Adrenal gland (tissue), 12 donors: ENCODE results near the gene OPRM1. TPM values are rescaled to one million over a fixed set of nuclear protein-coding genes. Genes with fewer than 3 reads are reported as not detected.

Experiments
- DNase-seq, 7 donors: peaks; one replicate each; pipeline ENCODE4 v3.0.0-alpha.2; 2019 to 2020
- H3K27ac ChIP-seq, 5 donors: fragments of 200-600 bp; sonication (generic) in 4 of 5; 1 replicate in 3 of 5; 2 replicates in 2 of 5; pipeline versions ENCODE4 v1.5.1 to v1.8.0; 2016 to 2020; ENCODE audit warnings: mild to moderate bottlenecking in 1 of 5
- H3K27me3 ChIP-seq: fragments of 200-600 bp; 2 replicates; pipeline ENCODE4 v1.8.0; 2021
- H3K36me3 ChIP-seq, 2 donors: fragments of 200-600 bp; replicated peaks in 1 of 2; 1 replicate in 1 of 2; 2 replicates in 1 of 2; pipeline versions ENCODE4 v1.5.1 to v1.8.0; 2018 to 2022
- H3K4me1 ChIP-seq, 2 donors: fragments of 200-600 bp; replicated peaks in 1 of 2; 1 replicate in 1 of 2; 2 replicates in 1 of 2; pipeline versions ENCODE4 v1.5.1 to v1.8.0; 2018 to 2021
- H3K4me3 ChIP-seq, 4 donors: fragments of 200-600 bp; sonication (generic) in 3 of 4; one replicate each; pipeline ENCODE4 v1.5.1; 2016 to 2018
- H3K9me3 ChIP-seq, 3 donors: fragments of 200-600 bp; sonication (generic) in 1 of 3; replicated peaks in 1 of 3; 1 replicate in 2 of 3; 2 replicates in 1 of 3; pipeline versions ENCODE4 v1.5.1 to v1.8.0; 2016 to 2021
- POLR2A ChIP-seq, 2 donors: fragments of 450-650 bp; IDR thresholded peaks; one replicate each; pipeline ENCODE4 v1.6.1; 2017; ENCODE audit warnings: antibody characterized with exemption in 2 of 2, mild to moderate bottlenecking in 2 of 2, moderate library complexity in 1 of 2
- WGBS, 4 donors: extraction: QIAGEN DNeasy Blood & Tissue Kit in 2 of 4; methylation state at CpG; one replicate each; pipeline versions ENCODE4 v1.1.5 to v1.1.7; 2013 to 2017; 5-methylcytosine and 5-hydroxymethylcytosine counted together
- intact Hi-C, 2 donors: fragments of 100-400 bp; cut with DNase I; formaldehyde crosslinking; loops; one replicate each; pipeline versions ENCODE4 v1.14.1 to v1.15.0; 2022 to 2023
- polyA plus RNA-seq, 3 donors: library from polyadenylated mRNA; stranded (reverse); fragments of 200-250 nt in 2 of 3; fragments of 350-450 nt in 1 of 3; fragmentation: Illumina TruSeq in 1 of 3; extraction: RNeasy Lipid Tissue Mini Kit (QIAGEN cat#74804) in 1 of 3; gene quantifications; one replicate each; pipeline ENCODE4 v1.2.3, GENCODE V29; 2013 to 2014
- total RNA-seq, 9 donors: library from RNA; depleted of rRNA in 4 of 9; stranded (reverse); fragments of >200 nt in 4 of 9; fragments of 120-200 nt in 1 of 9; fragmentation: NEBNext Ultra II Directional in 1 of 9; extraction: Animal tissue kit (Norgen Biotek cat#: 25700) in 1 of 9; gene quantifications; one replicate each; pipeline versions ENCODE4 v1.1.0 to v1.2.4, GENCODE V29; 2013 to 2023
- TF ChIP-seq, protein P1 (sequence below), 6 experiments: fragments of 450-650 bp in 4 of 6; fragments of 200-600 bp in 2 of 6; sonication (generic) in 1 of 6; IDR thresholded peaks; 1 replicate in 5 of 6; 2 replicates in 1 of 6; pipeline versions ENCODE4 v1.5.1 to v1.8.0; 2016 to 2021; ENCODE audit warnings: antibody characterized with exemption in 6 of 6, mild to moderate bottlenecking in 2 of 6, moderate library complexity in 1 of 6
- donor health status: healthy with polysubstance abuse.
- donor health status: Bipolar disorder and iron deficiency.
- donor health status: DM: yes; HTN: yes; CAD: no.
- donor health status: DM: no; HTN: no; CAD: no.
- donor health status: DM: no; HTN: no; CAD: no.
- donor health status: DM: yes; HTN: yes; CAD: no.

The OPRM1 gene
- total and polyA plus RNA-seq, 12 donors: 0.19 to 3.5 (median 1.0) TPM; not detected in 4

DNA sequence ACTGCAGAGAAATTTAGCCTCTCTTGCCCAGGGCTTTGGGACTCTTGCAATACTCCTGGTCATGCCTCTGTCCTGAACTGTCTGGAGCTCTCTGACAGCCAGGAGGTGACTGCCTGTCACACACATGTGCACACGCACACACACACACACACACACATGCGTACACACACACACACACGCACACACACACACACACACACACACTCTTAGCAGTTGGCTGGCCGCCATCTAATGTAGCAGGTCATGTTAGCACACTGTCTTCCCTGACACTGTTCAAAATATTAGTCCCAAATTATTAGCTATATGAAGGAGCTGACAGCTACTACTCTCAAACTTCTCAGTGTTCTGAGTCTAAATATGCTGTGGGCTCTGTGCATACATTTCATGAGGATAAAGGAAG is 256.7 kb downstream of the OPRM1 start:
- no peaks in the 10 kb centered on the region for H3K27me3 ChIP-seq
- H3K27ac ChIP-seq: no peak overlapping the region
- DNase-seq: no peak
- 68 to 75% (median 73%) methylated on average over 3 to 4 of the region's 4 CpGs for WGBS, 4 donors
- no peaks in the 10 kb centered on the region for H3K36me3 ChIP-seq
- no peak overlapping the region for H3K4me3 ChIP-seq
- TF ChIP-seq POLR2A (IDR thresholded peaks at IDR 0.05): no peak
- TF ChIP-seq, protein P1, sequence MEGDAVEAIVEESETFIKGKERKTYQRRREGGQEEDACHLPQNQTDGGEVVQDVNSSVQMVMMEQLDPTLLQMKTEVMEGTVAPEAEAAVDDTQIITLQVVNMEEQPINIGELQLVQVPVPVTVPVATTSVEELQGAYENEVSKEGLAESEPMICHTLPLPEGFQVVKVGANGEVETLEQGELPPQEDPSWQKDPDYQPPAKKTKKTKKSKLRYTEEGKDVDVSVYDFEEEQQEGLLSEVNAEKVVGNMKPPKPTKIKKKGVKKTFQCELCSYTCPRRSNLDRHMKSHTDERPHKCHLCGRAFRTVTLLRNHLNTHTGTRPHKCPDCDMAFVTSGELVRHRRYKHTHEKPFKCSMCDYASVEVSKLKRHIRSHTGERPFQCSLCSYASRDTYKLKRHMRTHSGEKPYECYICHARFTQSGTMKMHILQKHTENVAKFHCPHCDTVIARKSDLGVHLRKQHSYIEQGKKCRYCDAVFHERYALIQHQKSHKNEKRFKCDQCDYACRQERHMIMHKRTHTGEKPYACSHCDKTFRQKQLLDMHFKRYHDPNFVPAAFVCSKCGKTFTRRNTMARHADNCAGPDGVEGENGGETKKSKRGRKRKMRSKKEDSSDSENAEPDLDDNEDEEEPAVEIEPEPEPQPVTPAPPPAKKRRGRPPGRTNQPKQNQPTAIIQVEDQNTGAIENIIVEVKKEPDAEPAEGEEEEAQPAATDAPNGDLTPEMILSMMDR (IDR thresholded peaks at IDR 0.05): no peak
- no peaks in the 10 kb centered on the region for H3K9me3 ChIP-seq
- peaks cover 11 to 23% of the 10 kb centered on the region in 2 donors for H3K4me1 ChIP-seq
- intact Hi-C loops: no loop called here
